NCI-H69 (cell line): Measurements from ENCODE around the gene NUDT7.
A peak's percentile ranks its signal among the peaks of the same experiment; 100 is the strongest.

Source experiments
- DNase-seq: peaks from one replicate; lab custom pipeline; 2025; lab: John Stamatoyannopoulos, UW

The NUDT7 gene

DNA sequence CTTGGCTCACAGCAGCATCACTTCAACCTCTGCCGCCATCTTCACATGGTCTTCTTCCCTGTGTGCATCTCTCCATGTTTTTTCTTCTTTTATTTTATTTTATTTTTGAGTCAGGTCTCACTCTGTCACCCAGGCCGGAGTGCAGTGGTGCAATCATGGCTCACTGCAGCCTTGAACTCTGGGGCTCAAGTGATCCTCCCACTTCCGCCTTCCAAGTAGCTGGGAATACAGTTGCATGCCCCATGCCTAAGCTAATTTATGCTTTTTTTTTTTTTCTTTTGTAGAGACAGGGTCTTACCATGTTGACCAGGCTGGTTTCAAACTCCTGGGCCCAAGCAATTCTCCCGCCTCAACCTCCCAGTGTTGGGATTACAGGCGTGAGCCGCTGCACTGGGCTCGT, 1.9 kb downstream of the NUDT7 start:
- no peak for DNase-seq

DNA sequence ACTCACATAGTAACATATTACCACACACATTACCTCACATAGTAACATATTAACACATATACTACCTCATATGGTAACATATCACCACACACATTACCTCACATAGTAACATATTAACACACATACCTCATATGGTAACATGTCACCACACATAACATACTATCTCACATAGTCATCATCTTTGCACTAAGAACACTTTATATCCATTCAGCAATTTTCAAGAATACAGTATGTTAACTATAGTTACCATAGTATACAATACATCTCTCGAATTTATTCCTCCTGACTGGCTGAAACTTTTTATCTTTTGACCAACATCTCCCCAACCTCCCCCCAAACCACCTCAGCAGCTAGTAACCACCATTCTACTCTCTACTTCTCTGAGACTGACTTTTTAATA, 7.6 kb downstream of the NUDT7 start:
- DNase-seq, result no peak

DNA sequence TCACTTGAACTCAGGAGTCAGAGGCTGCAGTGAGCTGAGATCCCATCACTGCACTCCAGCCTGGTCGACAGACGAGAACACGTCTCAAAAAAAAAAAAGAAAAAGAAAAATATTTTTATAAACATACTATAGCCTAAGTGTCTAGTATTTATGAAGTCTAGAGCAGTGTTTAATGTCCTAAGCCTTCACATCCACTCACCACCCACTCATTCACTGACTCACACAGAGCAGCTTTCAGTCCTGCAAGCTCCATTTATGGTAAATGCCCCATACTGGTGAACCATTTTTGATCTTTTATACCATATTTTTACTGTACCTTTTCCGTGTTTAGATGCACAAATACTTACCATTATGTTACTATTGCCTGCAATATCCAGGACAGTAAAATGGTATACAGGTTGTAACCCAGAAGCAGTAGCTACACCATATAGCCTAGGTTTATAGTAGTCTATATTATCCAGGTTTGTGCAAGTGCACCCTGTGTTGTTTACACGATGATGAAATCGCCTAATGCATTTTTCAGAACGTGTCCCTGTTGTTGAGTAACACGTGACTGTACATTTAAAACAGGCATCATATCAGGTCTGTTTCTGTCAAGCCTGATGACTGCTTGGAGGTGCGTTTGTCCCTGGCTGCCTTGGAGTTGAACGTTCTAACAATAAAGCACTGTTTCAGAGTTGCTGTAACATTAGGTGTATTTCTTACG, 10.1 kb downstream of the NUDT7 start:
- no peak for DNase-seq

DNA sequence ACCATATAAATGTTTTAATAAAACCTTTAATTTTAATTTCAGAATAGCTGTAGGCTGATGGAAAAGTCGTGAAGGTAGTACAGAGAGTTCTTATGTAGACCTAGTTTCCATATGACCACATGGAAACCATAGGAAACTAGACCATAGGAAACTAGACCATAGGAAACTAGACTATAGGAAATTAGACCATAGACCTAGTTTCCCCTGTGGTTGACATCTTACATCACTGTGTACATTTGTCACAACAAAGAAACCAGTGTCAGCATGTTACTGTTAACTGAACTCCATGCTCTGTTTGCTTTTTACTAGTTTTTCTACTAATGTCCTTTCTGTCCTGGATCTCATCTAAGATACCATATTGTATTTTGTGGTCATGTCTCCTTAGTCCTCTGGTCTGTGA, 14.6 kb downstream of the NUDT7 start:
- DNase-seq, result no peak

DNA sequence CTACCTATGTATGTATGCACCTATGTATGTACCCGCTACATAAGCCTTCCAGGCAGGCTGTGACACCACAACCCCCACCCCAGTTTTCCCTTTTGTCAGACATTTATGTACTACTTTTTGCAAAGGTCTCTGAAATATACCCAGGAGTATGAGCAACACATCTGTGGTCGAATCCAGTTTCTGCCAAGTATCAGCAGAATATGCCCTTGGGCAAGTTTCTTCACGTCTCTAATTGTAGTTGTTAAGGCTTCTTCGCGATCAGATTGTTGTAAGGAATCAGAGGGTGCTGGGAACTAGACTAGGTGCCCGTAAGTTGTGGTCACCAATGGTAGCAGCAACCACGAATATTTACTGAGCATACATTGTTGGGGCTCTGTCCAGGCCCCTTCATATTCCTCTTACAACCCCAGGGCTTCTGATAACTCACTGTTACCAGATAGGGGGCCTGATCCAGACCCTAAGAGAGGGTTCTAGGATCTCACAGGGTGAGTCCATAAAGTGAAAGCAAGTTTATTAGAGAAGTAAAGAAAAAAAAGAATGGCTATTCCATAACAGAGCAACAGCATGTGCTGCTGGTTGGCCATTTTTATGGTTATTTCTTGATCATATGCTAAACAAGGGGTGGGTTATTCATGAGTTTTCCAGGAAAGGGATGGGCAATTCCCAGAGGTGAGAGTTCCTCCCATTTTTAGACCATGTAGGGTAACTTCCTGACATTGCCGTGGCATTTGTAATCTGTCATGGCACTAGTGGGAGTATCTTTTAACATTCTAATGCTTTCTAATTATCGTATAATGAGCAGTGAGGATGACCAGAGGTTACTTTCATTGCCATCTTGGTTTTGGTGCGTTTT, 16.6 kb downstream of the NUDT7 start:
- no peak for DNase-seq

DNA sequence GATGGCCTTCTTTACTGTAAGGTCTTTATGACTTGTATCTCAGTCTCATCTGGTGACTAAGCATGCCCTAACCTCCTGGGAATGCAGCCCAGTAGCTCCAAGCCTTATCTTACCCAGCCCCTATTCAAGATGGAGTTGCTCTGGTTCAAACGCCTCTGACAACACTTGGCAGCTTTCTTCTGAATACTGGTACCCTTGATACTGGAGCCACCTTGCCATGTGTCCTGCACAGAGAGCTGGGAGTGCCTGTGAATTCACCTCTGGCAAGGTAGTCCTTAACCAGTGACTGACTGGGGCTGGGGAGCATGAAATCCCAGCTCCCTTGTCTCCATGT, 17.2 kb downstream of the NUDT7 start:
- no peak for DNase-seq

DNA sequence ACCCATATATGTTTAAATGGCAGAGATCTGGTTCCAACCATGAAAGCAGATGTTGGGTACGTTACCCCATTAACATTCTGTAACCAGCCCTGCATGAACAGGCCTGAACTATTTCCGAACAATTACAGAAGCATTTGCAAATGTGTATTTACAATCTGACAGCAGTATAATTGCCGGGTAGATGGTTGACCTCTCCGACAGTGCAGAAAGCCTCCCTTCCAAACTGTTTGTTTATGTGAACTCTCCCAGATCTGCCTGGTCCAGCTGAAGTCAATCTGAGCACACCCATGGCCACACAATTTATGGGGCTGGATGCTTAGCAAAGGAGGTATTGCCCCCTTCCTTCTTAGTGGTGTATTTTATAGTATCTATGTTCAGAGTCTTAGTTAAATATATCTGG, 21.8 kb downstream of the NUDT7 start:
- peak; percentile 32 for DNase-seq

DNA sequence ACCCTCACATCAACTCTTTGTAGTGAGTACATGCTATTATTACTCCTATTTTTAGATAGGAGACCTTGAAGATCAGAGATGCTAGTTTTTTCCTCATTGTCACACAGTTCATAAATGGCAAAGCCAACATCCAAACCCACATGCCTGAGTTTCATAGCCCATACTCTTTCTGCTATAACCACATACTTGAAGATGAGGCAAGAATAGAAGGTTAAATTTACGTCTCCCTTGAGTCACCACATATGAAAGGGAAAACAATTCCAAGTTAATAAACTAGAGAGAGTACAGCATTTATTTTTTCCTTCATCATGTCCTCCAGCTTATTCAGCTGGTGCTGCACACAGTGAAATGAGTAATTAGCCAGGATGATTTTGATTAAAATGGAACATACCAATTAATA, 23.7 kb downstream of the NUDT7 start:
- DNase-seq, result no peak

DNA sequence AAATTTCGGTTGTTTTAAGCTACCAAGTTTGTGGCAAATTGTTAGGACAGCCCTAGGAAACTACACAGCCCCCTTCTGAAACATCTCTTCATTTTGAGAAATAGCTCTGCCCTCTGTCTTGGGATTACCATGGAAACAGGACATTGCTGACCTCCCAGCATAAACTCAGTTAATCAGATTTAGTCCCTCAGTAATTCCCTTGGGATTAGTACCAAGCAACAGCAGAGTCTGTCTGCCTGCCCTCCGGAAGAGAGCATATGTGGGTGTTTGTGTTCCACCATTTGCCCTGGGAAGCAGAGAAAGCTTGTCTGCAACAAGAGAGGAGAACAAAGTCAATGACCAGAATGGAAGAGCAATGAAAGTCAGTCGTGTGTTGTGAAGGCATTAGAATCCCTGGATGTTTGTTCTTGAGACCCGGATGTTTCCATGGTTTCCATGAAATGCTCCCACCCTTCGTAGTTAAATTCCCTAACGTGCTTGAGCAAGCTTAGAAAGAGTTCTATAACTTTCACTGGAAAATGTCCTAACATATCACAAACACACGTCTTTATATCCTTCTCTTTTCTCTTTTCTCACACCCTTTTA, 26.2 kb downstream of the NUDT7 start:
- no peak for DNase-seq

DNA sequence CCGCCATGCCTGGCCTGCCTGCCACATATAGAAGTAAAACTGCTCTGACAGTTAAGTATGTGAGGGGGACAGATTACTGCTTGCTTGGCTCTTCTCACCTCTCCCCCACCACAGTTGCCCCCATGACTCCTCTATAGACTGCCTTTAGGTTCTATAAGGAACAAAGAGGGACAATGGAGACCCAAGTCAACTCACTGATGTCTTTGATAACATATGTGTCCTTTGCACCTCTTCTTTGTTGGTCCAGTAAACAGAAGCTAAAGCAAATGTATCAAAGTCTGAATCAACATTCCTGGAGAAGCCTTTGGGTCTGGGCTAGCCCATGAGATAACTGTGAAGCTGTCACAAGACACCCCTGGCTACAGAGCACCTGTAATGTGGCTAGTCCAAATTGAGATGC, 27.1 kb downstream of the NUDT7 start:
- DNase-seq, result no peak

DNA sequence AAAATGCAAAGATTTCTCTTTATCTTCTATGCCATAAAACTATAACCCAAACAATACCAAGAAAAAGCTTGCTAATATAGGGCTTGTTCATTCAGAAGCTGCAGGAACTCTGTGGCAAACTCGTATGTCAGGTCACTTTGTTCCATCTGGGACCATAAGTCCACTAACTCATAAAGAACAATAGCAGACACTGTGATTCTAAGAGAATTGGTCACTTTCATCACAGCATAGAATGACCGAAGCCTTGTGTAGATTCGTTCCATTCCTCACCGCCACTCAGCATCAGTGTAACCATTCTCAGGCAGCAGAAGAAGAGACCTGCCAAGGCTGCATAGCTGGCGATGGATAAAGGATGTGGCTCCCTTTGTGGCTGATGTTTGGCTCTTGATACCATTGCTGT, 35.7 kb downstream of the NUDT7 start:
- no peak for DNase-seq

DNA sequence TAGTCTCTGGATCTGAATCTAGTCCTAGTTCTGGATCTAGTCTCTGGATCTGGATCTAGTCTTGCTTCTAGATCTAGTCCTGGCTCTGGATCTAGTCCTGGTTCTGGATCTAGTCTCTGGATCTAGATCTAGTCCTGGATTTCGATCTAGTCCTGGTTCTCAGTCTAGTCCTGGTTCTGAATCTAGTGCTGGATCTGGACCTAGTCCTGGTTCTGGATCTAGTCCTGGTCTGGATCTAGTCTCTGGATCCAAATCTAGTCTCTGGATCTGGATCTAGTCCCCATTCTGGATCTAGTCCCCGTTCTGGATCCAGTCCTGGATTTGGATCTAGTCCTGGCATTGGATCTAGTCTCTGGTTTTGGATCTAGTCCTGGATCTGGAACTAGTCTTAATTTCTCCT, 36.2 kb downstream of the NUDT7 start:
- no peak for DNase-seq

DNA sequence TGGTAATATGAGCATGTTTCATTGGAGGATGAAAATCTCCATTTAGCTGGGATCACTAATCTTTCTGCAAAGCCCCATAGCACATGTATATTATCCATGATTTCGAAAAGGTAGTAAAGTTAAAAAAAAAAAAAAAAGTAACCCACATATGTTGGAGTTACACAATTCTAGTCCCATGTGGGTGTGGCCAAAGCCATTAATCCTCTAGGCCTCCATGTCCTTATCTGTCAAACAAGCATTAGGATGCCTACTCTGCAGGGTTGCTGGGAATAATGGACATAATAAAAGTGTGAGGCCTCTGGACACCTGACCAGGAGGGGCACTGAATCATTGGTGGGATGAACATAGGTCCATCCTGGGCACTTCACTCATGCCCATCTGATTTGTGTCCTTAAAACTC, 36.9 kb downstream of the NUDT7 start:
- DNase-seq, result no peak

DNA sequence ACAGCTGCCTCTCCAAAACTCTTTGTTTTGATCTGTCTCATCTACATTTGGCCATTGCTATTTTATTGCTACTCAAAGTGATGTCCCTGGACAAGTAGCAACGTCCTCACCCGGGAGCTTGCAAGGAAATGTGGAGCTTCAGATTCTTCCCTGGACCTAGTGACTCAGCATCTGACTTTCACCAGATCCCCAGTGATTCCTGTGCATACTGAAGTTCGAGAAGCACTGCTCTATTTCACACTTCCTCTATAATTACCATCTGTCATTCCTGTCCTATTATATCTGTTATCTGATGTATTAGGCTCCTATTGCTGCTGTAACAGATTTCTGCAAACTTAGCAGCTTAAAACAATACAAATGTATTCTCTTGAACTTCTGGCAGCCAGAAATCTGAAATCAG, 37.5 kb downstream of the NUDT7 start:
- no peak for DNase-seq

DNA sequence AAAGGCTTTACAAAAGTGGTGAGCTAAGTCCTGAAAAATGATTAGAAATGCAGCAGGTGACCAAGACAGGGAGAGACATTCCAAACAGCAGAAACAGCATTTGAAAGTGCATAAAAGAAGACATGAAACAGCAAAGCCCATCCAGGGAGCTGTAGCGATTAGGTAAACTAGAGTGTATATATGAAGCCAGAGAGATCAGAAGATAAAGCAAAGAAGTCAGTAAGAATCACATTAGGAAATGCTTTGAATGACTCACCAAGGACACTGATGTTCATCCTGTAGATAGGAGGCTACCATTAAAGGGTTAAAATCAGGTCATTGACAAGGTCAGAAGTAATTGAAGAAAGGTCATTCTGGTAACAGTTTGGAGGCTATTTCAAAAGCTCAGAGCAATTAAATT, 38.5 kb downstream of the NUDT7 start:
- no peak for DNase-seq

DNA sequence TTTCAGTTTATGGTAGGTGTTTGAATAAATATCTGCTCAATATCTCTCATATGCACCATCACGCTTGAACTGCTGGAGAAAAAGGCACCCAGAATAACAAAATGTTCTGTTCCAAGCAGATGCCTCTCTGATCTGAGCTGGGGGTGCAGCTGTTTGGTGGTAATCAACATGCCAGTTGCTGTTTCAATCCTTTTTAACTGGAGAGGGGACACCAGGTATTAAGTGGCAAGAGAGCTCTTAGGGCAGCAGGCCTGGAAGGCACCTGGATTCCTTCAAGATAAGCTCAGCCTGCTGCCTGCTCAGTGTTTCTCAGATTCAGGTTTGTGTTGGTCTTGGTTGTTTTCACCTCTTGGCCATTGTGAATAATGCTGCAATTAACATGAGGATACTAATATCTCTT, 38.9 kb downstream of the NUDT7 start:
- DNase-seq, result no peak

DNA sequence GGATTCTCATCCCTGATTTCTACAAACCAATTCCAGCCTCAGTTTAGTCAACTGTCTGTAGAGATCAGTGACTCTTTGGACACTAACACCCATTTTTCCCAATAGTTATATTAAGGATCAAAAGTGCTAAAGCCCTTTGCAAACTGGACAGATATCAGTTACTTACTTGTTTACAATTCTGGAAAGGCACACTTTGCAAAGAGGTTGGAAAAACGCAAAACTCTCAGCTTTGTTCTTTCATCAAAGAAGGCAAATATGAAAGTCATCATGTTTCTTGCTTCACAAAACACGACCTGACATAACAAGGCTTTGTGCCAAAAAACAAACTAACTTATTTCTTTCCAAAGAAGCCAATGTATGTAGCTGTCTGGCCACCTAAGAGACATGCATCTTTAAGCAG, 39.9 kb downstream of the NUDT7 start:
- DNase-seq, result no peak

DNA sequence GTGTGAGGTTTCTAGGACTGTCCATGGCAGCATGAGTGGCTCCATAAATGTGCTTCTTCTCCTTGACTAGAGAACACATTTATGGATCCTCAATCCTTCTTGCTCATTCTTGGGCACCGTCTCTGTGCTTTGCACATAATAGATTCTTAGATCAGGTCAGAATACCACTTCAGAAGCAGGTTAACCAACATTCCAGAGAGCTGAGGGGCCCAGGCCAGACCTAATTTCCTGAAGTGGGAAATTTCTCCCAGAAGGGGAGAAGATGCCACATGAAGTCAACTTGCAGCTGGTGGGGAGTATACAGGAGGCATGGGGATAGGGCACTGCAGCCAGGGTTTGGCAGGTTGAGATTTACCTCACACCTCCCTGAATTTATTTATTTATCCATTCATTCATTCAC, 41.7 kb downstream of the NUDT7 start:
- DNase-seq, result no peak

DNA sequence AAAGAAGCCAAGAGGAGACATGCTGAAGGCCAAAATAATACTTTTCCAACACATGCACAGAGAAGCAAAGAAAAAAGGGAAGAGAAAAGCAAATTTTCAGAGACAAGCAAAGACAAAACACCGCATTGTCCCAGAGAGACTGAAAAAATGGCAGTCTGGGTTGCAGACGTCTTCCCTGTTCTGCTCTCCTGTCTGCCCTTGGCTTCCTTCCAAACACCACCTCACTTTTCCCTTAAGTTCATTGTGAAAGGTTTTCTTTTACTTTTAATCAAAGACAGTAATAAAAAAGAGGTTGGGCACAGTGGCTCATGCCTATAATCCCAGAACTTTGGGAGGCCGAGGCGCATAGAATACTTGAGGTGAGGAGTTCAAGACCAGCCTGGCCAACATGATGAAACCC, 44.9 kb downstream of the NUDT7 start:
- no peak for DNase-seq

DNA sequence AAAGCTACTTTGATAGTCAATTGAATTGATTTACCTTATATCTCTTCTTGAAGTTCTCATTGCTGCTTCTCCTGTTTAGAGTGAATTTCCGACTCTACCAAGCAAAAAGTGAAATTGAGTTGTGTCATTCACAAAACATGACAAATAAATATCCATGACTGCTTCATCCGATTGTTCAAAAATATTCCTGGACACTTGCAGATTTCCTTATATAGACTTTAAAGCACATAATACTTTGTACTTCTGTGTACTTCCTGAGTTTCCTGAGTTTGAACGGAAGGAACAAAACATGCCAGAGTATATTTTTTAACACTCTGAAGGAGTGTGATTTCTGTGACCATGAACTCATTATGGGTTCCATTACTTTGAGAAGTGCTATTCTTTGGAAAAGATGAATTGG, 45.5 kb downstream of the NUDT7 start:
- no peak for DNase-seq

DNA sequence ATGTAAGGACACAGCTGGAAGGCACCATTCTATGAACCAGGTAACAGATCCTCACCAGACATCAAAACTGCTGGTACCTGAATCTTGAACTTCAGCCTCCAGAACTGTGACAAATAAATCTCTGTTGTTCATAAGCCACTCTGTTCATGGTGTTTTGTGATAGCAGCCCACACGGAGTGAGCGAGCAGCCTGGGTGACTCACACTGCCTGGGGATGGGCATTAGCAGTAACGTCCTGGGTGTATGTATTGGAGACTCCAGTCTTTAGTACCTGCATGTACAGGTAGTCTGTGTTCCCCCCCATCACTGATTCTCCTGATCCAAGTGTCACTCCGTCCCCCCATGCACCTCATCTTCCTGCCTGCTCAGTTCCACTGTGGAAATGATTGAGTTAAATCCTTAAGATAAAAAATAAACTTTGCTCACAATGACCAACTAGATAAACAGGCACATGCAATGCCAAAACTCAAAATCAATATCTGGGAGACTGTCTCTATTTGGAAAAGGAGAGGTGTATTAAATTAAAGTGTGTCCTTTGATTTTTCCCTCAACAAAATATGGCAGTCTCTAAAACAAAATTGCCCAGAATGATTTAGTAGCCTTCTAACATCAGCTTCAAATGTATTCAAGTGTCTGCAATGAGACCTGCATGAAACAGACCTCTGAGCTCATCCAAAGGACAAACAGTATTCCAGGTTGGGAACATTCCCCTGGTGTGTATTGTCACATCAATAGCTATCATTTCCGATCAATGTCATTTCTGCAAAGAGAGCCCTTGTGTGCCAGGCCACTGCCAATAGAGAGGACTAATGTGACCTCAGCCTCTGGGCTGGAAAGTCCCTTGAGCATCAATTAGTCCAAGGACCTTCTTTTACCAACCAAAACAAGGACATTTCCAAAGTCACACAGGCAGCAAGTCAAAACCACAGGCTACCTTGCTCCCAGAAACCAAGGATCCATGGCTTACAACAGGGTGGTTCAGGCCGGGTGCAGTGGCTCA, 53.9 kb downstream of the NUDT7 start:
- DNase-seq, result no peak

DNA sequence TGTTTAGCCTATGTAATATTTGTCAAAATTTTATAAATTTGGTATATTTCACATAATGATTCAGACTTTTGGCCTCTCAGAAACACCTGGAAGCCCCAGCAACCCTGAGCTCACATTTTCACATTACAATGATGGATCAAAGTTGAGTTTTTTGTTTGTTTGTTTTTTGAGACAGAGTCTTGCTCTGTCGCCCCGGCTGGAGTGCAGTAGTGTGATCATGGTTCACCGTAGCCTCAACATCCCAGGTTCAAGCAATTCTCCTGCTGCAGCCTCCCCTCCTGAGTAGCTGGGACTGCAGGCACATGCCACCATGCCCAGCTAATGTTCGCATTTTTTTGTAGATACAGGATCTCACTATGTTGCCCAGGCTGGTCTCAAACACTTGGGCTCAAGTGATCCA, 55.4 kb downstream of the NUDT7 start:
- DNase-seq, result no peak
